ENCODE results near the gene UNC119. TPM values are rescaled to one million over a fixed set of nuclear protein-coding genes. Genes with fewer than 3 reads are reported as not detected.

Gene UNC119
- total and polyA plus RNA-seq, 2 experiments from 2014 or later: 39.0 to 78.4 TPM

DNA sequence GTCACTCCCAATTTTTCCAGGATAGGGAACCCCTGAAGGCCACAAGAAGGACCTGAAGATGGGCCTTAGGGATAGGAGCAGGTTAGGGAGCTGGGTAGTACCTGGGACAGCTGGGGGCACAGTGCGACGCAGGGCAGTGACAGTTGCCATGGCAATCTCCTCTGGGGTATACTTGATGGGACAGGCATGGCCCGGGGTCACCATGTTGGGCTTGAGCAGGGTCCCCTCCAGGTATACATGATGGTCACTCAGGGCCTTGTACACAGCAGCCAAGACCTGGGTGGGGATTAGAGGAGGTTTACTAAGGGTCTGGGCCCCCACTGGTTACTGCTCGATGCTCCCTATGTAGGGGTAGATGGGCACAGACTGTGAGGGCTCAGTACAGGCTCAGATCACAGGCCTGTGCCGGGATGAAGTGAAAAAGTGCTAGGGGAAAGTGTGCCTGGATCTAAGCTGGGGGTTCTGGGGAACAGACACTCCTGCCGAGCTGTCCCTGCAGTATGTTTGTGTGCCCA is 21.6 kb upstream of the UNC119 start (continued):
- TF ChIP-seq, protein P1, sequence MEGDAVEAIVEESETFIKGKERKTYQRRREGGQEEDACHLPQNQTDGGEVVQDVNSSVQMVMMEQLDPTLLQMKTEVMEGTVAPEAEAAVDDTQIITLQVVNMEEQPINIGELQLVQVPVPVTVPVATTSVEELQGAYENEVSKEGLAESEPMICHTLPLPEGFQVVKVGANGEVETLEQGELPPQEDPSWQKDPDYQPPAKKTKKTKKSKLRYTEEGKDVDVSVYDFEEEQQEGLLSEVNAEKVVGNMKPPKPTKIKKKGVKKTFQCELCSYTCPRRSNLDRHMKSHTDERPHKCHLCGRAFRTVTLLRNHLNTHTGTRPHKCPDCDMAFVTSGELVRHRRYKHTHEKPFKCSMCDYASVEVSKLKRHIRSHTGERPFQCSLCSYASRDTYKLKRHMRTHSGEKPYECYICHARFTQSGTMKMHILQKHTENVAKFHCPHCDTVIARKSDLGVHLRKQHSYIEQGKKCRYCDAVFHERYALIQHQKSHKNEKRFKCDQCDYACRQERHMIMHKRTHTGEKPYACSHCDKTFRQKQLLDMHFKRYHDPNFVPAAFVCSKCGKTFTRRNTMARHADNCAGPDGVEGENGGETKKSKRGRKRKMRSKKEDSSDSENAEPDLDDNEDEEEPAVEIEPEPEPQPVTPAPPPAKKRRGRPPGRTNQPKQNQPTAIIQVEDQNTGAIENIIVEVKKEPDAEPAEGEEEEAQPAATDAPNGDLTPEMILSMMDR (conservative IDR thresholded peaks at IDR 0.05; ENCODE audit: low read depth in 2 of 2): no peak
- TF ChIP-seq, protein P2, sequence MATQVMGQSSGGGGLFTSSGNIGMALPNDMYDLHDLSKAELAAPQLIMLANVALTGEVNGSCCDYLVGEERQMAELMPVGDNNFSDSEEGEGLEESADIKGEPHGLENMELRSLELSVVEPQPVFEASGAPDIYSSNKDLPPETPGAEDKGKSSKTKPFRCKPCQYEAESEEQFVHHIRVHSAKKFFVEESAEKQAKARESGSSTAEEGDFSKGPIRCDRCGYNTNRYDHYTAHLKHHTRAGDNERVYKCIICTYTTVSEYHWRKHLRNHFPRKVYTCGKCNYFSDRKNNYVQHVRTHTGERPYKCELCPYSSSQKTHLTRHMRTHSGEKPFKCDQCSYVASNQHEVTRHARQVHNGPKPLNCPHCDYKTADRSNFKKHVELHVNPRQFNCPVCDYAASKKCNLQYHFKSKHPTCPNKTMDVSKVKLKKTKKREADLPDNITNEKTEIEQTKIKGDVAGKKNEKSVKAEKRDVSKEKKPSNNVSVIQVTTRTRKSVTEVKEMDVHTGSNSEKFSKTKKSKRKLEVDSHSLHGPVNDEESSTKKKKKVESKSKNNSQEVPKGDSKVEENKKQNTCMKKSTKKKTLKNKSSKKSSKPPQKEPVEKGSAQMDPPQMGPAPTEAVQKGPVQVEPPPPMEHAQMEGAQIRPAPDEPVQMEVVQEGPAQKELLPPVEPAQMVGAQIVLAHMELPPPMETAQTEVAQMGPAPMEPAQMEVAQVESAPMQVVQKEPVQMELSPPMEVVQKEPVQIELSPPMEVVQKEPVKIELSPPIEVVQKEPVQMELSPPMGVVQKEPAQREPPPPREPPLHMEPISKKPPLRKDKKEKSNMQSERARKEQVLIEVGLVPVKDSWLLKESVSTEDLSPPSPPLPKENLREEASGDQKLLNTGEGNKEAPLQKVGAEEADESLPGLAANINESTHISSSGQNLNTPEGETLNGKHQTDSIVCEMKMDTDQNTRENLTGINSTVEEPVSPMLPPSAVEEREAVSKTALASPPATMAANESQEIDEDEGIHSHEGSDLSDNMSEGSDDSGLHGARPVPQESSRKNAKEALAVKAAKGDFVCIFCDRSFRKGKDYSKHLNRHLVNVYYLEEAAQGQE (IDR thresholded peaks at IDR 0.05; ENCODE audit: unreplicated experiment): no peak
- no peak for TF ChIP-seq ZNF114 (CRISPR knock-in tag; IDR thresholded peaks at IDR 0.05)

DNA sequence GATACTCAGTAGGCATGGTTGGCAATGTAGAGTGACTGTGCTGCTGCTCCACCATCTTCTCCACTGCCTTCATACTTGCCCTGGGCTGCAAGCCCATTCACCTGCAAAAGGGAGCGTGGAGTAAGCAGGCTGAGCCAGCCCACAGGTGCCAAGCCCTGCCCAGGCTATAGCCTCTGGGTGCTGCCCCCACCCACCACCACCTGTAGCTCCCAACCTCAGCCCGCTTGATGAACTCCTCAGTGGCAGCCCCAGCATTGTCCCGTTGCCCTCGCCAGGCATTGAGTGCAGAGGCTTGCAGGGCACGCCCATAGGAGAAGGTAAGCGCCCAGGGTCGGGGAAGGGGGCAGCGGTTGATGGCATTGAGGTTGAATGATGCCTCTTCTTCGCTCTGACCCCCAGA is 21.1 kb upstream of the UNC119 start:
- Histone ChIP-seq H3K9me2 (ENCODE audit: insufficient read depth) (no peaks in the 10 kb centered on the region), H4K20me1 (replicated peaks; ENCODE audit: insufficient read depth) (peaks cover 3% of the 10 kb centered on the region), H2AFZ (no peak overlapping the region), H3K4me1 (ENCODE audit: insufficient read depth) (peaks cover 31% of the 10 kb centered on the region), H3K27ac (ENCODE audit: low read depth) (no peak overlapping the region), H3K36me3 (ENCODE audit: insufficient read depth) (peaks cover 10% of the 10 kb centered on the region), H3K4me2 (no peak overlapping the region), H3K79me2 (replicated peaks; ENCODE audit: insufficient read depth) (peaks cover 24% of the 10 kb centered on the region), H3F3A (replicated peaks; ENCODE audit: low read depth) (peaks cover 19% of the 10 kb centered on the region), H3K4me3 (no peak overlapping the region), H3K27me3 (ENCODE audit: insufficient read depth) (peaks cover 4% of the 10 kb centered on the region; the same call in 1 of the 2 replicates)
- no peak for ATAC-seq
- DNase-seq (ENCODE audit: low spot score): no peak
- H3K36me3 Mint-ChIP-seq (ENCODE audit: low read depth): peaks cover 23% of the 10 kb centered on the region
- no peak overlapping the region for H3K27ac Mint-ChIP-seq
- no peaks in the 10 kb centered on the region for H3K9me3 Mint-ChIP-seq
- peaks cover 35% of the 10 kb centered on the region for H3K4me1 Mint-ChIP-seq
- TF ChIP-seq, protein P3, sequence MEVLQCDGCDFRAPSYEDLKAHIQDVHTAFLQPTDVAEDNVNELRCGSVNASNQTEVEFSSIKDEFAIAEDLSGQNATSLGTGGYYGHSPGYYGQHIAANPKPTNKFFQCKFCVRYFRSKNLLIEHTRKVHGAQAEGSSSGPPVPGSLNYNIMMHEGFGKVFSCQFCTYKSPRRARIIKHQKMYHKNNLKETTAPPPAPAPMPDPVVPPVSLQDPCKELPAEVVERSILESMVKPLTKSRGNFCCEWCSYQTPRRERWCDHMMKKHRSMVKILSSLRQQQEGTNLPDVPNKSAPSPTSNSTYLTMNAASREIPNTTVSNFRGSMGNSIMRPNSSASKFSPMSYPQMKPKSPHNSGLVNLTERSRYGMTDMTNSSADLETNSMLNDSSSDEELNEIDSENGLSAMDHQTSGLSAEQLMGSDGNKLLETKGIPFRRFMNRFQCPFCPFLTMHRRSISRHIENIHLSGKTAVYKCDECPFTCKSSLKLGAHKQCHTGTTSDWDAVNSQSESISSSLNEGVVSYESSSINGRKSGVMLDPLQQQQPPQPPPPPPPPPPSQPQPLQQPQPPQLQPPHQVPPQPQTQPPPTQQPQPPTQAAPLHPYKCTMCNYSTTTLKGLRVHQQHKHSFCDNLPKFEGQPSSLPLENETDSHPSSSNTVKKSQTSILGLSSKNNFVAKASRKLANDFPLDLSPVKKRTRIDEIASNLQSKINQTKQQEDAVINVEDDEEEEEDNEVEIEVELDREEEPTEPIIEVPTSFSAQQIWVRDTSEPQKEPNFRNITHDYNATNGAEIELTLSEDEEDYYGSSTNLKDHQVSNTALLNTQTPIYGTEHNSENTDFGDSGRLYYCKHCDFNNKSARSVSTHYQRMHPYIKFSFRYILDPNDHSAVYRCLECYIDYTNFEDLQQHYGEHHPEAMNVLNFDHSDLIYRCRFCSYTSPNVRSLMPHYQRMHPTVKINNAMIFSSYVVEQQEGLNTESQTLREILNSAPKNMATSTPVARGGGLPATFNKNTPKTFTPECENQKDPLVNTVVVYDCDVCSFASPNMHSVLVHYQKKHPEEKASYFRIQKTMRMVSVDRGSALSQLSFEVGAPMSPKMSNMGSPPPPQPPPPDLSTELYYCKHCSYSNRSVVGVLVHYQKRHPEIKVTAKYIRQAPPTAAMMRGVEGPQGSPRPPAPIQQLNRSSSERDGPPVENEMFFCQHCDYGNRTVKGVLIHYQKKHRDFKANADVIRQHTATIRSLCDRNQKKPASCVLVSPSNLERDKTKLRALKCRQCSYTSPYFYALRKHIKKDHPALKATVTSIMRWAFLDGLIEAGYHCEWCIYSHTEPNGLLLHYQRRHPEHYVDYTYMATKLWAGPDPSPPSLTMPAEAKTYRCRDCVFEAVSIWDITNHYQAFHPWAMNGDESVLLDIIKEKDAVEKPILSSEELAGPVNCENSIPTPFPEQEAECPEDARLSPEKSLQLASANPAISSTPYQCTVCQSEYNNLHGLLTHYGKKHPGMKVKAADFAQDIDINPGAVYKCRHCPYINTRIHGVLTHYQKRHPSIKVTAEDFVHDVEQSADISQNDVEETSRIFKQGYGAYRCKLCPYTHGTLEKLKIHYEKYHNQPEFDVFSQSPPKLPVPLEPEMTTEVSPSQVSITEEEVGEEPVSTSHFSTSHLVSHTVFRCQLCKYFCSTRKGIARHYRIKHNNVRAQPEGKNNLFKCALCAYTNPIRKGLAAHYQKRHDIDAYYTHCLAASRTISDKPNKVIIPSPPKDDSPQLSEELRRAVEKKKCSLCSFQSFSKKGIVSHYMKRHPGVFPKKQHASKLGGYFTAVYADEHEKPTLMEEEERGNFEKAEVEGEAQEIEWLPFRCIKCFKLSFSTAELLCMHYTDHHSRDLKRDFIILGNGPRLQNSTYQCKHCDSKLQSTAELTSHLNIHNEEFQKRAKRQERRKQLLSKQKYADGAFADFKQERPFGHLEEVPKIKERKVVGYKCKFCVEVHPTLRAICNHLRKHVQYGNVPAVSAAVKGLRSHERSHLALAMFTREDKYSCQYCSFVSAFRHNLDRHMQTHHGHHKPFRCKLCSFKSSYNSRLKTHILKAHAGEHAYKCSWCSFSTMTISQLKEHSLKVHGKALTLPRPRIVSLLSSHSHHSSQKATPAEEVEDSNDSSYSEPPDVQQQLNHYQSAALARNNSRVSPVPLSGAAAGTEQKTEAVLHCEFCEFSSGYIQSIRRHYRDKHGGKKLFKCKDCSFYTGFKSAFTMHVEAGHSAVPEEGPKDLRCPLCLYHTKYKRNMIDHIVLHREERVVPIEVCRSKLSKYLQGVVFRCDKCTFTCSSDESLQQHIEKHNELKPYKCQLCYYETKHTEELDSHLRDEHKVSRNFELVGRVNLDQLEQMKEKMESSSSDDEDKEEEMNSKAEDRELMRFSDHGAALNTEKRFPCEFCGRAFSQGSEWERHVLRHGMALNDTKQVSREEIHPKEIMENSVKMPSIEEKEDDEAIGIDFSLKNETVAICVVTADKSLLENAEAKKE (CRISPR knock-in tag; IDR thresholded peaks at IDR 0.05): no peak
- H3K27me3 Mint-ChIP-seq (ENCODE audit: insufficient read depth, low read depth, poor library complexity): peaks cover 19% of the 10 kb centered on the region
- H3K4me3 Mint-ChIP-seq: no peak overlapping the region

All from GM23338 (cell line).